GM18867 (cell line): ENCODE results near the gene GPC2.
"Not testable (repeated sequence)": the region's sequence is repeated elsewhere in the genome, so short reads cannot be mapped to it uniquely, and the experiment has no call there.

Source experiments
- ATAC-seq: cut with Tn5 transposase; IDR thresholded peaks from one replicate; pipeline ENCODE4 v1.9.1; 2021; ENCODE audit warnings: mild to moderate bottlenecking, moderate library complexity; ENCODE audit not compliant: unreplicated experiment

GPC2 gene

GRCh38 chr7:100208911-100209408 is 31.8 kb upstream of the GPC2 start:
- ATAC-seq, result peak; percentile 79

GRCh38 chr7:100204454-100204853 is 27.3 kb upstream of the GPC2 start:
- no peak for ATAC-seq

- no peak for ATAC-seq
Observed at GRCh38 chr7:100200693-100201092, 23.5 kb upstream of the GPC2 start.

- ATAC-seq, result no peak
Observed at GRCh38 chr7:100198266-100198665, 21.1 kb upstream of the GPC2 start.

DNA sequence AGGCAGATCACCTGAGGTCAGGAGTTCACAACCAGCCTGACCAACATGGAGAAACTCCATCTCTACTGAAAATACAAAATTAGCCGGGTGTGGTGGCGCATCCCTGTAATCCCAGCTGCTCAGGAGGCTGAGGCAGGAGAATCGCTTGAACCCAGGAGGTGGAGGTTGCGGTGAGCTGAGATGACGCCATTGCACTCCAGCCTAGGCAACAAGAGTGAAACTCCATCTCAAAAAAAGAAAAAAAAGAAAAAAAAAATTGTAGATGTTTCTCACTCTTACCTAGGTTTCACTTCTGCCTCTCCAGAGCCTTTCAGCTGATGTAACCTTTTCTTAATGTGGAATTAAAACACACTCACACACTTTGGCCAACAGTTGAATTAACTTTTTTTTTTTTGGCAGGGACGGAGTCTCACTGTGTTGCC is 18.7 kb upstream of the GPC2 start:
- peak; percentile 35 for ATAC-seq

DNA sequence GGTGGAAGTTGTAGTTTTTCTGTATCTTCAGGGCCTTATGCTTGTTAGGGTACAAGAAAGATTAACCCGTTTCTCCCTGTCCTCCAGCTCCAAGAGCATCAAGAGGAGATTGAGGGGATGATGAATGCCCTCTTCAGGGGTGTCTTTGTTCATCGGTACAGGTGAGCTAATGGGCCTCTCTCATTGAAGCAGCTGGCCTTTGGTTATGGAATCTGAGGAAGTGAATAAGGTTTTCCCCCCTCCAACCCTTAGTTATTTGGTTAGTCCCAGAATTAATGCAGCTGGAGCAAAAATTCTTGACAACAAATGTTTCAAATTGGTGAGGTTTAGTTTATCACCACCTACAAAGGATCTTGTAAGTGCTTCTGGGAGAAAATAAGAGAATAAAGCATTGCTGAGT is 18.0 kb upstream of the GPC2 start:
- ATAC-seq, result no peak

DNA sequence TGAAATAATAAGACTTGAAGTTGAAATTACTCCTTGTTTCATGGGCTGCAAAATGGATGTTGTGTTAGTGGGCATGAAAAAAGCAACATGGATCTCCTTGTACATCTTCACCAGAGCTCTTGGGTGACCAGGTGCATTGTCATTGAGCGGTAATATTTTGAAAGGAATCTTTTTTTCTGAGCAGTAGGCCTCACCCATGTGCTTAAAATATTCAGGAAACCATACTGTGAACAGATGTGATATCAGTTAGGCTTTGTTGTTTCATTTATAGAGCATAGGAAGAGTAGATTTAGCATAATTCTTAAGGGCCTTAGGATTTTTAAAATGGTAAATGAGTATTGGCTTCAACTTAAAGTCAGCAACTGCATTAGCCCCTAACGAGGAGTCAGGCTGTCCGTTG is 15.8 kb upstream of the GPC2 start:
- no peak for ATAC-seq

GRCh38 chr7:100192281-100192862 is 15.2 kb upstream of the GPC2 start:
- ATAC-seq, result not testable (repeated sequence)

DNA sequence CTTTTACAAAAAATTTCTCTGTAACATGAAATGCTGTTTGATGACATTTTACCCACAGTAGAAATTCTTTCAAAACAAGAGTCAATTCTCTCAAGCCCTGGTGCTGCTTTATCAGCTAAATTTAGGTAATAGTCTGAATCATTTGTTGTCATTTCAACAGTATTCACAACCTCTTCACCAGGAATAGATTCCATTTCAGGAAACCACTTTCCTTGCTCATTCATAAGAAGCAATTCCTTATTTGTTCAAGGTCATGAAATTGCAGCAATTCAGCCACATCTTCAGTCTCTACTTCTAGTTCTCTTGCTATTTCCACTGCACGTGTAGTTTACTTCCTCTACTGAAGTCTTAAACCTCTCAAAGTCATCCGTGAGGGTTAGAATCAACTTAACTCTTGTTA is 14.6 kb upstream of the GPC2 start:
- ATAC-seq, result no peak

GRCh38 chr7:100190048-100190711 is 13.0 kb upstream of the GPC2 start:
- no peak for ATAC-seq

GRCh38 chr7:100189061-100189460 is 11.9 kb upstream of the GPC2 start:
- no peak for ATAC-seq

GRCh38 chr7:100185726-100186125 is 8.5 kb upstream of the GPC2 start:
- no peak for ATAC-seq

GRCh38 chr7:100183090-100183489 is 5.9 kb upstream of the GPC2 start:
- not testable (repeated sequence) for ATAC-seq

DNA sequence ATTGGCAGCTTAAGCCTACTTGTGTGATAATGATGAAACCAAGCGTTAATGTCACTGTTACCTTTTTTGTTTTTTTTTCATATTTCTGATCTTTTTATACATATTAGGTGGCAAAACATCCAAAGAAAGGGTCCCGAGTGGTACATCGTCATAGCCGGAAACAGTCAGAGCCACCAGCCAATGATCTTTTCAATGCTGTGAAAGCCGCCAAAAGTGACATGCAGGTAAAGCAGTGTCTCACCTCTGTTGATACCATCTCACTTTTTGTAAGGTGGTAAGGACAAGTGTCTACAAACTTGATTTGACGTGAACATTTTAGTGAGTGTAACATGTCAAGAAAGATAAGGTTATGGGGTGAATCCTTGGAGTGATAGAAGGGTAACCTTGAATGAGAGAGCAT is 5.4 kb upstream of the GPC2 start:
- not testable (repeated sequence) for ATAC-seq

GRCh38 chr7:100180084-100180483 is 2.9 kb upstream of the GPC2 start:
- ATAC-seq, result not testable (repeated sequence)

GRCh38 chr7:100176096-100177044 is 811 bp downstream of the GPC2 start:
- no peak for ATAC-seq

GRCh38 chr7:100175296-100175935 is 1.8 kb downstream of the GPC2 start:
- no peak for ATAC-seq

DNA sequence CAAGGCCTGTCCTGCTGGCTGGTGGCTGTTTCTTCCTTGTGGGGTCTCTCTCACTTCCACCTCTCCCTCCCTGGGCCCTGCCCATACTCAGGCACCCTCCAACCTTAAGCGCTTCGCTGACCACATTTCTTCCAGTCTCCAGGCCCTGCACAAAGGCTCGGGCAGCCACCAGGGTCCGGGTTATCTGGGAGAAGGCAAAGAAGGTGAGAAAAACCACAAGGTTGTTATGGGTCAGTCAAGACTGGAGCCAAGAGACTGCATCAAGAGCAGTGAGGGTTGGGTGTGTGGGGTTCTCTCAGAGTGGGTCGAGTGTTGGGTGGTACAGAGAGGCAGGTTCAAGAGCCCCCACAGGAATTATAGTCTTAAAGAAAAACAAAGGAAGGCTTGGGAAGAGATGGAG is 2.6 kb downstream of the GPC2 start:
- ATAC-seq, result no peak

GRCh38 chr7:100173806-100174495 is 3.2 kb downstream of the GPC2 start:
- no peak for ATAC-seq

- no peak for ATAC-seq
Observed at GRCh38 chr7:100171840-100172239, 5.3 kb downstream of the GPC2 start.
